Thyroid gland (tissue), 4 donors: ENCODE results near the gene ASB15.

Source experiments
- POLR2A ChIP-seq, 2 donors: fragments of 450-650 bp; IDR thresholded peaks; one replicate each; pipeline ENCODE4 v1.6.1; 2017; ENCODE audit warnings: antibody characterized with exemption in 2 of 2, mild to moderate bottlenecking in 2 of 2, moderate library complexity in 1 of 2
- TF ChIP-seq, protein P1 (sequence below), 6 experiments: fragments of 200-600 bp in 3 of 6; fragments of 450-650 bp in 3 of 6; sonication (generic) in 3 of 6; IDR thresholded peaks; one replicate each; pipeline ENCODE4 v1.5.1; 2016 to 2019; ENCODE audit warnings: antibody characterized with exemption in 6 of 6, mild to moderate bottlenecking in 2 of 6, inconsistent platforms in 1 of 6, moderate library complexity in 1 of 6

GRCh38 chr7:123625254-123625653, 23.6 kb downstream of the ASB15 start:
- no peak for TF ChIP-seq POLR2A (IDR thresholded peaks at IDR 0.05)
- TF ChIP-seq, protein P1, sequence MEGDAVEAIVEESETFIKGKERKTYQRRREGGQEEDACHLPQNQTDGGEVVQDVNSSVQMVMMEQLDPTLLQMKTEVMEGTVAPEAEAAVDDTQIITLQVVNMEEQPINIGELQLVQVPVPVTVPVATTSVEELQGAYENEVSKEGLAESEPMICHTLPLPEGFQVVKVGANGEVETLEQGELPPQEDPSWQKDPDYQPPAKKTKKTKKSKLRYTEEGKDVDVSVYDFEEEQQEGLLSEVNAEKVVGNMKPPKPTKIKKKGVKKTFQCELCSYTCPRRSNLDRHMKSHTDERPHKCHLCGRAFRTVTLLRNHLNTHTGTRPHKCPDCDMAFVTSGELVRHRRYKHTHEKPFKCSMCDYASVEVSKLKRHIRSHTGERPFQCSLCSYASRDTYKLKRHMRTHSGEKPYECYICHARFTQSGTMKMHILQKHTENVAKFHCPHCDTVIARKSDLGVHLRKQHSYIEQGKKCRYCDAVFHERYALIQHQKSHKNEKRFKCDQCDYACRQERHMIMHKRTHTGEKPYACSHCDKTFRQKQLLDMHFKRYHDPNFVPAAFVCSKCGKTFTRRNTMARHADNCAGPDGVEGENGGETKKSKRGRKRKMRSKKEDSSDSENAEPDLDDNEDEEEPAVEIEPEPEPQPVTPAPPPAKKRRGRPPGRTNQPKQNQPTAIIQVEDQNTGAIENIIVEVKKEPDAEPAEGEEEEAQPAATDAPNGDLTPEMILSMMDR (IDR thresholded peaks at IDR 0.05) = no peak
